ENCODE results near the gene ASIC1. TPM values are rescaled to one million over a fixed set of nuclear protein-coding genes. Genes with fewer than 3 reads are reported as not detected.
A peak's percentile ranks its signal among the peaks of the same experiment; 100 is the strongest.

The ASIC1 gene
- total RNA-seq, 6 experiments from 2014 or later, result 0.07 to 0.19 (median 0.15) TPM; not detected in 2

DNA sequence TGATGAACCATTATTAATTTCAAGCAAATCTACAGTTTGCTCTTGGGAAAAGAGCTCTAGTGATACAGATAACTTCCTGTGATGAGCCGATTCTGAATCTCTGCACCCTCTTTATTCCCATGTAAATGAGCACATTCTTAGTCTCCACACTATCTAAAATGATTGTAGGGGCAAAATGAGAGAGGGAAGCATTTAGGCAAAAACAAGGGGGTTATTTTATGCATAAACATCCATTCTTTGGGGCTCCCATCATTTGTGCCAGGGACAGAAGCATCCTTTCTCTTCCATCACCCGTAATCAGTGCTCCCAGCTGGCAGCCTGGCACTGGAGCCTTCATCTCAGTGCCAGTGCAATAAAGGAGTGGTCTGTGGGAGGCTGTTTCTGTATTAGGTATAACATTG lies 44.7 kb downstream of the ASIC1 start:
- TF ChIP-seq POLR2A (IDR thresholded peaks at IDR 0.05), result no peak
- TF ChIP-seq, protein P1, sequence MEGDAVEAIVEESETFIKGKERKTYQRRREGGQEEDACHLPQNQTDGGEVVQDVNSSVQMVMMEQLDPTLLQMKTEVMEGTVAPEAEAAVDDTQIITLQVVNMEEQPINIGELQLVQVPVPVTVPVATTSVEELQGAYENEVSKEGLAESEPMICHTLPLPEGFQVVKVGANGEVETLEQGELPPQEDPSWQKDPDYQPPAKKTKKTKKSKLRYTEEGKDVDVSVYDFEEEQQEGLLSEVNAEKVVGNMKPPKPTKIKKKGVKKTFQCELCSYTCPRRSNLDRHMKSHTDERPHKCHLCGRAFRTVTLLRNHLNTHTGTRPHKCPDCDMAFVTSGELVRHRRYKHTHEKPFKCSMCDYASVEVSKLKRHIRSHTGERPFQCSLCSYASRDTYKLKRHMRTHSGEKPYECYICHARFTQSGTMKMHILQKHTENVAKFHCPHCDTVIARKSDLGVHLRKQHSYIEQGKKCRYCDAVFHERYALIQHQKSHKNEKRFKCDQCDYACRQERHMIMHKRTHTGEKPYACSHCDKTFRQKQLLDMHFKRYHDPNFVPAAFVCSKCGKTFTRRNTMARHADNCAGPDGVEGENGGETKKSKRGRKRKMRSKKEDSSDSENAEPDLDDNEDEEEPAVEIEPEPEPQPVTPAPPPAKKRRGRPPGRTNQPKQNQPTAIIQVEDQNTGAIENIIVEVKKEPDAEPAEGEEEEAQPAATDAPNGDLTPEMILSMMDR (IDR thresholded peaks at IDR 0.05), result no peak
- intact Hi-C loops (cut with DNase I), result no loop called here
- ATAC-seq (no peak), DNase-seq (no peak)
- Histone ChIP-seq H3K27me3 (no peaks in the 10 kb centered on the region), H3K4me3 (no peak overlapping the region), H3K4me1 (peaks cover 0 to 37% (median 17%) of the 10 kb centered on the region in 4 donors), H3K36me3 (peaks cover 0 to 32% (median 15%) of the 10 kb centered on the region in 4 donors), H3K27ac (peak overlapping the region in 2 of 3 donors; percentile 87 to 90), H3K9me3 (no peaks in the 10 kb centered on the region)
- WGBS (ENCODE audit: insufficient coverage, low coverage, low lambda C conversion rate, missing lambda C conversion rate), result 77% methylated on average over 1 of the region's 2 CpGs

DNA sequence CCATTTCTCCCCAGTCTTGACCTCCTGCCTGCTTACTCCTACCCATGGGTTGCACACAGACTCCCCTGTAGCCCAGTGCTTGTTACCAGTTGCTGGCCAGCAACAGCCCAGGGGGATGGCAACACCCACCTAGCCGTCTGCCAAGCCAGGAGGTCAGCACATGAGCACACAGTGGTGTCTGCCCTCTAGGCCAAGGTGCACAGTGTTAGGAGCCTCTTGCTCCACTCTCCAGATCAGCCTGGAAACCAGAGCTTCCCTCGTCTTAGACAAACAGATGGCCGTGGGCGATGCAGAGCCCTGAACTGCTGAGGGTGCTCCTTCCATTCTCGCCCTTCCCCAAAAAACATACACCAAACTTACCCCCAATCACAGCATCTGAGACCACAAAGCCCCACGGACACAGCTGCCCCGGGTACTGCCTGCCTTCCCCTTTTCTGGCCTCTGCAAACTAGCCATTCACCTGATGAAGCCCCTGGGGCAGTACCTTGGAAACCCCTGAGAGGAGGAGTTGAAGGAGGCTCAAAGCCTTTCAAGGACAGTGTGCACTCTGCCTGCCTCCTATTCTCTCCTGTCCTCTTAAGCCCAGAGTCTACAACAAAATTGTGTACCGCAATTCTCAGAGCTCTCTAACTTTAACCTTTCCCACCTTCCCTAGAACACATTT lies 45.4 kb downstream of the ASIC1 start:
- DNase-seq, result peak; percentile 75 to 93 (median 91)
- Histone ChIP-seq H3K27ac (peak overlapping the region in 2 of 3 donors; percentile 87 to 90), H3K9me3 (no peaks in the 10 kb centered on the region), H3K4me1 (peaks cover 0 to 43% (median 19%) of the 10 kb centered on the region in 4 donors), H3K27me3 (no peaks in the 10 kb centered on the region), H3K4me3 (no peak overlapping the region), H3K36me3 (peaks cover 0 to 28% (median 16%) of the 10 kb centered on the region in 4 donors)
- 37% methylated on average over 4 of the region's 8 CpGs for WGBS (ENCODE audit: insufficient coverage, low coverage, low lambda C conversion rate, missing lambda C conversion rate)
- peak; percentile 59 for TF ChIP-seq POLR2A (IDR thresholded peaks at IDR 0.05)
- TF ChIP-seq, protein P1 (IDR thresholded peaks at IDR 0.05), result no peak
- intact Hi-C loops (cut with DNase I), result no loop called here
- ATAC-seq, result peak; percentile 74 to 84 (median 80)

DNA sequence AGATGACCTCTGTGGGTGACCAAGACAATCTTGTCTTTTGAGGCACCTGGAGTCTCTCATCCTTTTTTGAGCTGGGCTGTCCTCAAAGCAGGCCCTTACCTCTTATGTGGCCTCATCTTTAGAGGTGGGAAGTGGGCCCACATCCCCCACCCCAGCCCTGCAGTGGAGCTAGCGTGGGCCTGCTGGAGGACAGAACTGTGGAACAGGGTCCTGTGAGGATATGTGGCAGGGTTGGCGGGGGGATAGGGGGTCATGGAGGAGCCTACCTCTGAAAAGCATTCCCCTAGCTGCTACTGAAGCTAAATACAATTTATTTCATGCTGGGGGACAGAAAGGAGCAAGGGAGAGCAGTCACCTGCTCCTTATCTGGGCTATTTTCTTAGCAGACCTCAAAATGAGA lies 46.0 kb downstream of the ASIC1 start:
- Histone ChIP-seq H3K9me3 (no peaks in the 10 kb centered on the region), H3K27me3 (no peaks in the 10 kb centered on the region), H3K36me3 (peaks cover 0 to 26% (median 15%) of the 10 kb centered on the region in 4 donors), H3K4me3 (peak overlapping the region in 2 of 3 donors; percentile 60 to 63), H3K27ac (peak overlapping the region in 2 of 3 donors; percentile 87 to 90), H3K4me1 (peaks cover 0 to 48% (median 22%) of the 10 kb centered on the region in 4 donors)
- ATAC-seq (no peak), DNase-seq (no peak)
- TF ChIP-seq, protein P1 (IDR thresholded peaks at IDR 0.05), result no peak
- TF ChIP-seq POLR2A (IDR thresholded peaks at IDR 0.05), result no peak
- intact Hi-C loops (cut with DNase I), result no loop called here
- 86% methylated on average over 1 of the region's 2 CpGs for whole genome bisulfite sequencing (ENCODE audit: insufficient coverage, low coverage, low lambda C conversion rate, missing lambda C conversion rate)

DNA sequence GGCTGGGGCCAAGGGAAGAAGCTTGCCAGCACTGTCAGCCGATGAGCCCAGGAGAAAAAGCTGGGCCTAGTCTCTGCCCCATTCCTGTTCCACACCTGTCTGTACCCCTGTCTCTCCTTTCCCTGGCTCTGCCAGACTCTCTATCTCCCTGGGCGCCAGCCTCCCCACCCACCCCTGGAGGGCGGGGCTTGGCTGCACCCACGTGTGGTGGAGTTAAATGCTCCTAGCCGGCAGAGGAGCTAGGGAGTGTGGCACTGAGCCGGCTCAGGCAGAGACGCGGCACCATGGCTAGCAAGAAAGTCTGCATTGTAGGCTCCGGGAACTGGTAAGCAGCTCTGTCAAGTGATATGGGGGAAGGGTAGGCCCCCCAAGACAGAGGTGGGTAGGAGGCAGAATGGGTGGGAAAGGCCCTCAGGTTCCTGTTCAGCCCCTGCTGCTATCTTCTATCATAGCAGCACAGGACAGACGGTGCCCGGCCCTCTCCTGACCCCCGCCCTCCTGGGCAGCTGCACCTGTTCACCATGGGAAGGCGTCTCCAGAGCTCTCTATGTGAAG lies 46.4 kb downstream of the ASIC1 start, which contains the start of gene GPD1:
GPD1 (plus strand) TSS at position 242 of the 555 bp plus-strand sequence; CDS start at position 285, 43 bp downstream.
- Histone ChIP-seq H3K27me3 (no peaks in the 10 kb centered on the region), H3K9me3 (no peaks in the 10 kb centered on the region), H3K4me1 (peaks cover 0 to 53% (median 25%) of the 10 kb centered on the region in 4 donors), H3K36me3 (peaks cover 0 to 21% (median 12%) of the 10 kb centered on the region in 4 donors), H3K4me3 (peak within 1 kb of the TSS; percentile 39 to 63 (median 60)), H3K27ac (peak within 1 kb of the TSS in 2 of 3 donors; percentile 87 to 90)
- DNase-seq, result peak; percentile 87 to 95 (median 94)
- intact Hi-C loops (cut with DNase I), result no loop called here
- ATAC-seq, result peak; percentile 79 to 87 (median 83)
- WGBS (ENCODE audit: insufficient coverage, low coverage, low lambda C conversion rate, missing lambda C conversion rate), result 17% methylated on average over 7 of the region's 13 CpGs
- TF ChIP-seq, protein P1 (IDR thresholded peaks at IDR 0.05), result no peak
- peak; percentile 97 for TF ChIP-seq POLR2A (IDR thresholded peaks at IDR 0.05)
